ENCODE measurements around the gene GHR. TPM values are rescaled to one million over a fixed set of nuclear protein-coding genes. Genes with fewer than 3 reads are reported as not detected.

Gene GHR
- total and polyA plus RNA-seq, 2 of the 8 experiments (the other 6 are each of a cell fraction or from before 2014, with no cell fraction given): 0.15 to 0.19 TPM

GRCh38 chr5:42641336-42642005 is 218.2 kb downstream of the GHR start:
- no peaks in the 10 kb centered on the region for H3K79me1 ChIP-seq (ENCODE audit: low read depth, low read length)
- no peak overlapping the region for H3K23ac ChIP-seq (ENCODE audit: insufficient read length)
- DNase-seq (ENCODE audit: low read depth in 1 of 2, low spot score in 2 of 2): no peak
- H3K4me2 ChIP-seq (ENCODE audit: insufficient read depth in 1 of 2, low read depth in 2 of 2, low read length in 2 of 2): no peak overlapping the region
- no peak overlapping the region for H3K4ac ChIP-seq (replicated peaks; ENCODE audit: insufficient read length, low read depth, low read length)
- H3K4me1 ChIP-seq (replicated peaks in 1 of 4; ENCODE audit: control insufficient read depth in 3 of 4, insufficient read depth in 4 of 4, low read length in 3 of 4): no peaks in the 10 kb centered on the region
- no peak overlapping the region for H3K18ac ChIP-seq (ENCODE audit: extremely low read depth, low read length)
- no peak overlapping the region for H2AK5ac ChIP-seq (ENCODE audit: low read depth, low read length)
- ChIA-PET POLR2A (ENCODE audit: partially characterized antibody) (no interaction called here), CTCF (ENCODE audit: partially characterized antibody) (interaction anchor here (1.0 kb wide), 1 partner anchor 20 kb away, joined by 3 read pairs; no protein-coding TSS in a partner anchor)
- H3K9ac ChIP-seq (replicated peaks in 1 of 4; ENCODE audit: extremely low read depth in 1 of 4, low read depth in 3 of 4, low read length in 3 of 4): no peak overlapping the region
- no peaks in the 10 kb centered on the region for H3K27me3 ChIP-seq (replicated peaks in 1 of 4; ENCODE audit: control insufficient read depth in 3 of 4, extremely low read depth in 1 of 4, insufficient read depth in 3 of 4, low read length in 3 of 4)
- H4K5ac ChIP-seq (ENCODE audit: insufficient read length, low read depth, low read length): no peak overlapping the region
- no peak overlapping the region for H4K91ac ChIP-seq (replicated peaks; ENCODE audit: insufficient read length, low read length)
- WGBS, 2 experiments (ENCODE audit: extremely low coverage in 1 of 2, insufficient coverage in 1 of 2, insufficient read length in 1 of 2, insufficient replicate concordance in 2 of 2, low coverage in 1 of 2, low lambda C conversion rate in 2 of 2, missing lambda C conversion rate in 1 of 2): 83% methylated on average over 4 of the region's 4 CpGs; no CpG with 5 or more reads in 1 of the 2 experiments
- H3K56ac ChIP-seq (replicated peaks; ENCODE audit: insufficient read length, low read depth, low read length): no peak overlapping the region
- no peaks in the 10 kb centered on the region for H3K79me2 ChIP-seq (ENCODE audit: control insufficient read depth in 1 of 2, insufficient read depth in 2 of 2, low read length in 2 of 2)
- no peak overlapping the region for H3K27ac ChIP-seq (ENCODE audit: low read depth, low read length)
- H3K14ac ChIP-seq (ENCODE audit: insufficient read length): no peak overlapping the region
- H2BK120ac ChIP-seq (replicated peaks; ENCODE audit: low read depth, low read length): no peak overlapping the region
- H4K20me1 ChIP-seq (replicated peaks in 1 of 2; ENCODE audit: control insufficient read depth in 1 of 2, insufficient read depth in 2 of 2, low read length in 2 of 2): no peaks in the 10 kb centered on the region
- no peaks in the 10 kb centered on the region for H3K36me3 ChIP-seq (ENCODE audit: control insufficient read depth in 2 of 4, insufficient read depth in 4 of 4, low read length in 3 of 4)
- H2BK15ac ChIP-seq (ENCODE audit: low read length): no peak overlapping the region
- H2BK5ac ChIP-seq (ENCODE audit: low read depth, low read length): no peak overlapping the region
- no peak overlapping the region for H2BK20ac ChIP-seq (ENCODE audit: low read length)
- no peaks in the 10 kb centered on the region for H3K9me3 ChIP-seq (ENCODE audit: insufficient read depth in 2 of 2, low read depth in 1 of 2, low read length in 1 of 2)
- H3K4me3 ChIP-seq (ENCODE audit: extremely low read depth in 1 of 4, insufficient read depth in 2 of 4, low read depth in 3 of 4, low read length in 4 of 4): no peak overlapping the region
- no peak overlapping the region for H2AFZ ChIP-seq (ENCODE audit: low read length)
- H4K8ac ChIP-seq (ENCODE audit: extremely low read depth, insufficient read depth, low read length): no peak overlapping the region
- no peak overlapping the region for H2BK12ac ChIP-seq (ENCODE audit: low read depth, low read length)
- no peaks in the 10 kb centered on the region for H3K23me2 ChIP-seq (ENCODE audit: low read depth, low read length)
- no peak for FAIRE-seq
- TF ChIP-seq ASH2L (IDR thresholded peaks at IDR 0.05; ENCODE audit: low read length): no peak
- no peak for TF ChIP-seq SIRT6 (IDR thresholded peaks at IDR 0.05; ENCODE audit: low read length)
- no peak for TF ChIP-seq ATF3 (IDR thresholded peaks at IDR 0.05; ENCODE audit: insufficient read depth, low read depth, low read length)
- no peak for TF ChIP-seq CTBP2 (IDR thresholded peaks at IDR 0.05; ENCODE audit: borderline replicate concordance, insufficient read depth, insufficient read length, low read length)
- TF ChIP-seq KDM5A (IDR thresholded peaks at IDR 0.05; ENCODE audit: low read length): no peak
- no peak for TF ChIP-seq CHD1 (IDR thresholded peaks at IDR 0.05; ENCODE audit: low read depth, low read length)
- TF ChIP-seq SP4 (IDR thresholded peaks at IDR 0.05; ENCODE audit: low read length): no peak
- no peak for TF ChIP-seq JUND (IDR thresholded peaks at IDR 0.05; ENCODE audit: low read length)

All from H1 (cell line).